IMR-90 (cell line): Measurements from ENCODE around the gene PAM. TPM values are rescaled to one million over a fixed set of nuclear protein-coding genes. Genes with fewer than 3 reads are reported as not detected.

Experiments used
- ATAC-seq: fragments of 200-7000 bp; cut with Tn5 transposase; 2 replicates; pipeline ENCODE4 v1.9.1; 2020; ENCODE audit warnings: low read depth, mild to moderate bottlenecking, moderate library complexity
- BruUV-seq: library from RNA; stranded (reverse); fragments of 400-500 nt; replicated peaks from 2 replicates; lab custom pipeline; 2021; lab: Mats Ljungman, UMichigan
- CTCF ChIA-PET: fragments of 300-600 bp; formaldehyde crosslinking; extraction: SDS; loops from one replicate; lab custom pipeline; 2021; ENCODE audit warnings: antibody characterized with exemption; lab: Yijun Ruan, JAX
- POLR2A ChIA-PET: fragments of 300-600 bp; sonication (Branson Sonifier 250); formaldehyde crosslinking; loops from one replicate; lab custom pipeline; 2022; ENCODE audit warnings: antibody characterized with exemption; ENCODE audit not compliant: unreplicated experiment; lab: Charles Lee
- DNase-seq: peaks from one replicate; pipeline ENCODE4 v3.0.0; 2013
- H2AFZ ChIP-seq: replicated peaks from 2 replicates; pipeline ENCODE3; 2013; ENCODE audit warnings: low read length, mild to moderate bottlenecking; ENCODE audit not compliant: poor library complexity
- H2AK5ac ChIP-seq: 2 replicates; pipeline ENCODE4 v1.6.1; 2013; ENCODE audit warnings: low read depth, low read length, inconsistent platforms
- H2AK9ac ChIP-seq: replicated peaks from 2 replicates; pipeline ENCODE3; 2013; ENCODE audit warnings: mild to moderate bottlenecking, low read depth, low read length, moderate library complexity; ENCODE audit not compliant: poor library complexity
- H2BK120ac ChIP-seq: 2 replicates; pipeline ENCODE4 v1.6.1; 2013; ENCODE audit warnings: low read depth, low read length, inconsistent platforms
- H2BK15ac ChIP-seq: 3 replicates; pipeline ENCODE4 v1.6.1; 2013; ENCODE audit warnings: low read depth, low read length, inconsistent platforms
- H2BK20ac ChIP-seq: 2 replicates; pipeline ENCODE4 v1.6.1; 2013; ENCODE audit warnings: low read depth, mild to moderate bottlenecking, inconsistent platforms, low read length, moderate library complexity
- H2BK5ac ChIP-seq: 2 replicates; pipeline ENCODE4 v1.6.1; 2013; ENCODE audit warnings: mild to moderate bottlenecking, low read depth, low read length, inconsistent platforms; ENCODE audit not compliant: poor library complexity, severe bottlenecking
- H3K14ac ChIP-seq: replicated peaks from 2 replicates; pipeline ENCODE4 v1.6.1; 2013; ENCODE audit warnings: low read depth, low read length, inconsistent platforms
- H3K18ac ChIP-seq: 2 replicates; pipeline ENCODE4 v1.6.1; 2013; ENCODE audit warnings: low read depth, low read length, control low read depth
- H3K23ac ChIP-seq: 2 replicates; pipeline ENCODE4 v1.6.1; 2013; ENCODE audit warnings: low read depth, low read length, inconsistent platforms
- H3K27ac ChIP-seq: 2 replicates; pipeline ENCODE4 v1.5.1; 2013; ENCODE audit warnings: mild to moderate bottlenecking, control low read depth, low read length; ENCODE audit not compliant: insufficient read depth
- H3K27me3 ChIP-seq: 2 replicates; pipeline ENCODE4 v1.6.1; 2013; ENCODE audit warnings: low read length; ENCODE audit not compliant: control insufficient read depth, insufficient read depth
- H3K36me3 ChIP-seq: 2 replicates; pipeline ENCODE4 v1.6.1; 2013; ENCODE audit warnings: low read length, mixed read lengths; ENCODE audit not compliant: control insufficient read depth, insufficient read depth
- H3K4ac ChIP-seq: 2 replicates; pipeline ENCODE4 v1.6.1; 2013; ENCODE audit warnings: low read depth, low read length, inconsistent platforms
- H3K4me1 ChIP-seq: 2 replicates; pipeline ENCODE4 v1.6.1; 2013; ENCODE audit warnings: low read length, mixed read lengths; ENCODE audit not compliant: control insufficient read depth, insufficient read depth
- H3K4me2 ChIP-seq: 2 replicates; pipeline ENCODE4 v1.6.1; 2013; ENCODE audit warnings: low read depth, mild to moderate bottlenecking, control low read depth, low read length, moderate library complexity
- H3K4me3 ChIP-seq: 2 replicates; pipeline ENCODE4 v1.5.1; 2013; ENCODE audit warnings: low read depth, mild to moderate bottlenecking, control low read depth, low read length, moderate library complexity; ENCODE audit not compliant: insufficient read depth
- H3K56ac ChIP-seq: 2 replicates; pipeline ENCODE4 v1.6.1; 2013; ENCODE audit warnings: low read length, inconsistent platforms; ENCODE audit not compliant: insufficient read depth; ENCODE audit errors: extremely low read depth
- H3K79me1 ChIP-seq, 2 experiments: 2 replicates each; pipeline ENCODE4 v1.6.1; 2013; ENCODE audit warnings: low read length in 2 of 2, inconsistent platforms in 1 of 2, low read depth in 1 of 2
- H3K9ac ChIP-seq: 2 replicates; pipeline ENCODE4 v1.6.1; 2013; ENCODE audit warnings: low read depth, low read length, control low read depth
- H3K9me1 ChIP-seq: 2 replicates; pipeline ENCODE4 v1.6.1; 2013; ENCODE audit warnings: low read length, inconsistent platforms; ENCODE audit not compliant: insufficient read depth
- H3K9me3 ChIP-seq: 2 replicates; pipeline ENCODE4 v1.6.1; 2013; ENCODE audit warnings: low read length; ENCODE audit not compliant: control insufficient read depth, insufficient read depth
- H4K20me1 ChIP-seq: 2 replicates; pipeline ENCODE4 v1.6.1; 2013; ENCODE audit warnings: low read length, inconsistent platforms; ENCODE audit not compliant: insufficient read depth
- H4K5ac ChIP-seq: 2 replicates; pipeline ENCODE4 v1.6.1; 2013; ENCODE audit warnings: mild to moderate bottlenecking, low read depth, low read length, control low read depth
- H4K8ac ChIP-seq, 2 experiments: 2 replicates each; pipeline ENCODE4 v1.6.1; 2013; ENCODE audit warnings: low read depth in 2 of 2, low read length in 2 of 2, control low read depth in 1 of 2, inconsistent platforms in 1 of 2
- H4K91ac ChIP-seq: 2 replicates; pipeline ENCODE4 v1.6.1; 2013; ENCODE audit warnings: low read depth, low read length, inconsistent platforms; ENCODE audit not compliant: insufficient read depth
- BHLHE40 ChIP-seq: fragments of 150-350 bp; IDR thresholded peaks from 2 replicates; pipeline ENCODE4 v1.6.1; 2016; ENCODE audit warnings: mild to moderate bottlenecking, low read depth, low read length
- CHD1 ChIP-seq: IDR thresholded peaks from 2 replicates; pipeline ENCODE4 v1.6.1; 2012; ENCODE audit warnings: low read depth, low read length, improper control_type of control experiment
- CTCF ChIP-seq: conservative IDR thresholded peaks from 2 replicates; pipeline ENCODE4 v1.5.1; 2012; ENCODE audit warnings: mild to moderate bottlenecking, low read depth, low read length, improper control_type of control experiment
- ELK1 ChIP-seq: fragments of 150-350 bp; IDR thresholded peaks from 2 replicates; pipeline ENCODE4 v1.6.1; 2016; ENCODE audit warnings: low read depth, mild to moderate bottlenecking, low read length, moderate library complexity, borderline replicate concordance
- FOS ChIP-seq: fragments of 150-350 bp; IDR thresholded peaks from 2 replicates; pipeline ENCODE4 v1.6.1; 2016; ENCODE audit warnings: low read depth, low read length
- MAFK ChIP-seq: IDR thresholded peaks from 2 replicates; pipeline ENCODE4 v1.6.1; 2012; ENCODE audit warnings: low read depth, low read length, improper control_type of control experiment
- MAZ ChIP-seq: IDR thresholded peaks from 2 replicates; pipeline ENCODE4 v1.6.1; 2012; ENCODE audit warnings: low read depth, mild to moderate bottlenecking, low read length, improper control_type of control experiment, moderate library complexity, borderline replicate concordance
- MXI1 ChIP-seq: IDR thresholded peaks from 2 replicates; pipeline ENCODE4 v1.6.1; 2012; ENCODE audit warnings: low read depth, mild to moderate bottlenecking, low read length, moderate library complexity, borderline replicate concordance
- NFE2L2 ChIP-seq: fragments of 150-350 bp; IDR thresholded peaks from 2 replicates; pipeline ENCODE4 v1.6.1; 2016; ENCODE audit warnings: low read depth, mild to moderate bottlenecking, low read length
- POLR2A ChIP-seq: IDR thresholded peaks from 2 replicates; pipeline ENCODE4 v1.6.1; 2012; ENCODE audit warnings: mild to moderate bottlenecking, low read depth, low read length
- RAD21 ChIP-seq: IDR thresholded peaks from 2 replicates; pipeline ENCODE4 v1.6.1; 2012; ENCODE audit warnings: low read length, improper control_type of control experiment
- RCOR1 ChIP-seq: IDR thresholded peaks from 2 replicates; pipeline ENCODE4 v1.6.1; 2012; ENCODE audit warnings: mild to moderate bottlenecking, low read length, improper control_type of control experiment; ENCODE audit not compliant: insufficient replicate concordance
- RFX5 ChIP-seq: IDR thresholded peaks from 2 replicates; pipeline ENCODE4 v1.8.0; 2012; ENCODE audit warnings: low read depth, mild to moderate bottlenecking, low read length, moderate library complexity
- SMC3 ChIP-seq: fragments of 150-350 bp; IDR thresholded peaks from 2 replicates; pipeline ENCODE4 v1.6.1; 2016; ENCODE audit warnings: low read depth, mild to moderate bottlenecking, antibody characterized with exemption, low read length, moderate library complexity
- USF2 ChIP-seq: fragments of 150-350 bp; IDR thresholded peaks from 2 replicates; pipeline ENCODE4 v1.6.1; 2017; ENCODE audit warnings: mild to moderate bottlenecking, antibody characterized with exemption, low read length, low read depth
- dilution Hi-C: fragments of 300-500 bp; cut with HindIII; formaldehyde crosslinking; loops from one replicate; pipeline ENCODE4 v1.14.3; 2018; ENCODE audit warnings: low sequenced_read_pairs; ENCODE audit not compliant: unreplicated experiment
- in situ Hi-C: fragments of 300-500 bp; cut with MboI; formaldehyde crosslinking; loops from 3 replicates; pipeline ENCODE4 v1.14.3; 2019; ENCODE audit warnings: low sequenced_read_pairs, inconsistent platforms, mixed read lengths
- intact Hi-C: fragments of 100-400 bp; cut with micrococcal nuclease; formaldehyde crosslinking; loops from 2 replicates; pipeline ENCODE4 v1.10.0; 2022
- polyA plus RNA-seq, 3 experiments: library from polyadenylated mRNA; depleted of rRNA; stranded (reverse); fragments of >200 nt; gene quantifications; 2 replicates each; pipeline ENCODE4 v1.2.3, GENCODE V29; 2012; ENCODE audit warnings: low replicate concordance in 1 of 3
- total RNA-seq: library from RNA; depleted of rRNA; stranded (reverse); fragments of >200 nt; gene quantifications from 2 replicates; pipeline ENCODE4 v1.2.3, GENCODE V29; 2012

The PAM gene
- total and polyA plus RNA-seq, 2 of the 4 experiments (the other 2 are of a cell fraction) = 115 to 179 TPM

- intact Hi-C loops (no loop called here), dilution Hi-C loops (no loop called here), in situ Hi-C loops (no loop called here)
- 0 out of 2 replicates have a peak, but pooled peaks cover 3% of the 10 kb centered on the region for H3K9me1 ChIP-seq
- no peak overlapping the region for H3K18ac ChIP-seq
- H2AFZ ChIP-seq = no peak overlapping the region
- H2AK9ac ChIP-seq = no peak overlapping the region
- H3K9me3 ChIP-seq = no peaks in the 10 kb centered on the region
- ATAC-seq = no peak
- H4K8ac ChIP-seq = no peak overlapping the region
- DNase-seq = no peak
- no TSS peak for BruUV-seq
- H2BK5ac ChIP-seq = no peak overlapping the region
- no peak overlapping the region for H2BK15ac ChIP-seq
- H2BK120ac ChIP-seq = no peak overlapping the region
- no peak overlapping the region for H4K91ac ChIP-seq
- H3K27ac ChIP-seq = no peak overlapping the region
- ChIA-PET POLR2A (interaction anchor here (0.6 kb wide), 1 partner anchor 22 kb away, joined by 9 read pairs; no protein-coding TSS in a partner anchor), CTCF (no interaction called here)
- no peak overlapping the region for H3K4ac ChIP-seq
- H3K56ac ChIP-seq = no peak overlapping the region
- H3K36me3 ChIP-seq = no peaks in the 10 kb centered on the region
- H3K4me1 ChIP-seq = 0 out of 2 replicates have a peak, but pooled peaks cover 2% of the 10 kb centered on the region
- no peak overlapping the region for H3K14ac ChIP-seq
- no peak overlapping the region for H4K5ac ChIP-seq
- H3K27me3 ChIP-seq = no peaks in the 10 kb centered on the region
- H4K20me1 ChIP-seq = no peaks in the 10 kb centered on the region; the same call in 1 of the 2 replicates
- peaks cover 11 to 12% of the 10 kb centered on the region in 2 experiments; a peak in 3 of 4 replicates for H3K79me1 ChIP-seq
- H3K4me2 ChIP-seq = no peak overlapping the region
- H3K4me3 ChIP-seq = no peak overlapping the region
- no peak overlapping the region for H2BK20ac ChIP-seq
- TF ChIP-seq CTCF (no peak), USF2 (no peak), SMC3 (no peak), RCOR1 (no peak), MXI1 (no peak), FOS (no peak), NFE2L2 (no peak), RFX5 (no peak), MAZ (no peak), ELK1 (no peak), RAD21 (no peak), BHLHE40 (no peak), POLR2A (no peak), CHD1 (no peak), MAFK (no peak)
- no peak overlapping the region for H3K9ac ChIP-seq
- no peak overlapping the region for H3K23ac ChIP-seq
- no peak overlapping the region for H2AK5ac ChIP-seq
Measured at GRCh38 chr5:102841021-102841420, 85.9 kb downstream of the PAM start.
